ENCODE data around the gene SEMA3C. TPM values are rescaled to one million over a fixed set of nuclear protein-coding genes. Genes with fewer than 3 reads are reported as not detected.
A peak's percentile ranks its signal among the peaks of the same experiment; 100 is the strongest.

Gene SEMA3C
- total and polyA plus RNA-seq, 8 donors = 58.0 to 118 (median 95.0) TPM

- Histone ChIP-seq H3K27ac (no peak overlapping the region), H3K9me3 (no peaks in the 10 kb centered on the region), H3K36me3 (no peaks in the 10 kb centered on the region), H3K4me3 (no peak overlapping the region), H3K4me1 (peaks cover 0 to 17% of the 10 kb centered on the region in 2 donors), H3K27me3 (peaks cover 0 to 32% of the 10 kb centered on the region in 2 donors)
- intact Hi-C loops (cut with DNase I) = no loop called here
- no peak for ATAC-seq
- no peak for DNase-seq
- no peak for TF ChIP-seq CTCF (IDR thresholded peaks at IDR 0.05)
Measured at GRCh38 chr7:80921130-80921529, 2.3 kb upstream of the SEMA3C start.

GRCh38 chr7:80918399-80918798 lies 452 bp downstream of the SEMA3C start:
- peak overlapping the region; percentile 37 to 58 for H3K4me3 ChIP-seq
- peaks cover 0 to 17% of the 10 kb centered on the region in 2 donors for H3K4me1 ChIP-seq
- intact Hi-C loops (cut with DNase I) = no loop called here
- DNase-seq (no peak), ATAC-seq (peak; percentile 13)
- no peaks in the 10 kb centered on the region for H3K9me3 ChIP-seq
- peaks cover 0 to 32% of the 10 kb centered on the region in 2 donors for H3K27me3 ChIP-seq
- H3K27ac ChIP-seq = peak overlapping the region; percentile 77 to 82
- no peaks in the 10 kb centered on the region for H3K36me3 ChIP-seq
- TF ChIP-seq CTCF (IDR thresholded peaks at IDR 0.05) = no peak

GRCh38 chr7:80916770-80917741 lies 1.8 kb downstream of the SEMA3C start:
- Histone ChIP-seq H3K4me3 (peak overlapping the region; percentile 37 to 58), H3K9me3 (no peaks in the 10 kb centered on the region), H3K27me3 (peaks cover 0 to 32% of the 10 kb centered on the region in 2 donors), H3K36me3 (no peaks in the 10 kb centered on the region), H3K4me1 (peaks cover 0 to 10% of the 10 kb centered on the region in 2 donors), H3K27ac (no peak overlapping the region)
- intact Hi-C loops (cut with DNase I) = no loop called here
- no peak for ATAC-seq
- DNase-seq = no peak
- TF ChIP-seq CTCF (IDR thresholded peaks at IDR 0.05) = peak in 1 of 2 donors; percentile 30

GRCh38 chr7:80910228-80910627 lies 8.6 kb downstream of the SEMA3C start:
- no peak for ATAC-seq

More at GRCh38 chr7:80910228-80910627, 8.6 kb downstream of the SEMA3C start:
- no peaks in the 10 kb centered on the region for H3K27me3 ChIP-seq
- no peak for TF ChIP-seq CTCF (IDR thresholded peaks at IDR 0.05)
- intact Hi-C loops (cut with DNase I) = no loop called here
- no peak for DNase-seq
- no peaks in the 10 kb centered on the region for H3K4me1 ChIP-seq
- no peak overlapping the region for H3K27ac ChIP-seq
- no peaks in the 10 kb centered on the region for H3K9me3 ChIP-seq
- H3K36me3 ChIP-seq = no peaks in the 10 kb centered on the region
- no peak overlapping the region for H3K4me3 ChIP-seq

Data from left lung (tissue), 10 donors.